Gastrocnemius medialis (tissue), 4 donors: ENCODE results near the gene NFYA. TPM values are rescaled to one million over a fixed set of nuclear protein-coding genes. Genes with fewer than 3 reads are reported as not detected.

ENCODE experiments used
- ATAC-seq, 2 donors: fragments of 150-250 bp; one replicate each; pipeline ENCODE4 v1.9.1; 2016
- DNase-seq, 2 donors: peaks; one replicate each; pipeline ENCODE4 v3.0.0-alpha.2; 2019
- H3K27ac ChIP-seq, 4 donors: fragments of 200-600 bp; sonication (generic); 1 replicate in 1 of 4; 2 replicates in 3 of 4; pipeline ENCODE4 v1.5.1; 2016 to 2018; ENCODE audit warnings: mild to moderate bottlenecking in 2 of 4, moderate library complexity in 1 of 4
- H3K27me3 ChIP-seq, 3 donors: fragments of 200-600 bp; sonication (generic) in 2 of 3; 1 replicate in 1 of 3; 2 replicates in 2 of 3; pipeline versions ENCODE4 v1.5.1 to v1.6.0; 2016 to 2019; ENCODE audit warnings: mild to moderate bottlenecking in 1 of 3, moderate library complexity in 1 of 3
- H3K36me3 ChIP-seq, 2 donors: fragments of 200-600 bp; sonication (generic) in 1 of 2; one replicate each; pipeline ENCODE4 v1.5.1; 2017 to 2018
- H3K4me1 ChIP-seq, 2 donors: fragments of 200-600 bp; sonication (generic) in 1 of 2; one replicate each; pipeline ENCODE4 v1.5.1; 2016 to 2017; ENCODE audit warnings: mild to moderate bottlenecking in 2 of 2
- H3K4me3 ChIP-seq, 4 donors: fragments of 200-600 bp; sonication (generic) in 3 of 4; 1 replicate in 1 of 4; 2 replicates in 3 of 4; pipeline ENCODE4 v1.5.1; 2016 to 2019; ENCODE audit warnings: mild to moderate bottlenecking in 2 of 4
- H3K9me3 ChIP-seq, 3 donors: fragments of 200-600 bp; sonication (generic) in 2 of 3; 1 replicate in 1 of 3; 2 replicates in 2 of 3; pipeline ENCODE4 v1.5.1; 2016 to 2019
- POLR2A ChIP-seq, 2 donors: fragments of 450-650 bp; IDR thresholded peaks; one replicate each; pipeline ENCODE4 v1.6.1; 2017; ENCODE audit warnings: antibody characterized with exemption in 2 of 2, mild to moderate bottlenecking in 2 of 2, moderate library complexity in 2 of 2
- in situ Hi-C, 4 donors: fragments of 200-750 bp; cut with MboI; loops; one replicate each; pipeline versions ENCODE4 v1.15.0 to v1.8.0; 2017; ENCODE audit warnings: low sequenced_read_pairs in 4 of 4
- intact Hi-C: fragments of 100-400 bp; cut with DNase I; formaldehyde crosslinking; loops from one replicate; pipeline ENCODE4 v1.15.1; 2023; ENCODE audit warnings: low total_unique reads
- total RNA-seq, 4 donors: library from RNA; depleted of rRNA; stranded (reverse); fragments of >200 nt; gene quantifications; one replicate each; pipeline versions ENCODE4 v1.1.0 to v1.2.3, GENCODE V29; 2016
- TF ChIP-seq, protein P1 (sequence below), 5 experiments: fragments of 450-650 bp in 3 of 5; fragments of 200-600 bp in 2 of 5; sonication (generic) in 2 of 5; IDR thresholded peaks in 4 of 5; conservative IDR thresholded peaks in 1 of 5; 1 replicate in 4 of 5; 2 replicates in 1 of 5; pipeline ENCODE4 v1.5.1; 2016 to 2019; ENCODE audit warnings: antibody characterized with exemption in 5 of 5, mild to moderate bottlenecking in 3 of 5, moderate library complexity in 3 of 5

The NFYA gene
- total RNA-seq, 4 donors from 2014 or later, result 7.2 to 11.6 (median 9.7) TPM

GRCh38 chr6:41065550-41066026 lies 7.2 kb upstream of the NFYA start:
- H3K36me3 ChIP-seq, result peaks cover 0 to 45% of the 10 kb centered on the region in 2 donors
- no peaks in the 10 kb centered on the region for H3K9me3 ChIP-seq
- H3K27me3 ChIP-seq, result no peaks in the 10 kb centered on the region
- TF ChIP-seq, protein P1, sequence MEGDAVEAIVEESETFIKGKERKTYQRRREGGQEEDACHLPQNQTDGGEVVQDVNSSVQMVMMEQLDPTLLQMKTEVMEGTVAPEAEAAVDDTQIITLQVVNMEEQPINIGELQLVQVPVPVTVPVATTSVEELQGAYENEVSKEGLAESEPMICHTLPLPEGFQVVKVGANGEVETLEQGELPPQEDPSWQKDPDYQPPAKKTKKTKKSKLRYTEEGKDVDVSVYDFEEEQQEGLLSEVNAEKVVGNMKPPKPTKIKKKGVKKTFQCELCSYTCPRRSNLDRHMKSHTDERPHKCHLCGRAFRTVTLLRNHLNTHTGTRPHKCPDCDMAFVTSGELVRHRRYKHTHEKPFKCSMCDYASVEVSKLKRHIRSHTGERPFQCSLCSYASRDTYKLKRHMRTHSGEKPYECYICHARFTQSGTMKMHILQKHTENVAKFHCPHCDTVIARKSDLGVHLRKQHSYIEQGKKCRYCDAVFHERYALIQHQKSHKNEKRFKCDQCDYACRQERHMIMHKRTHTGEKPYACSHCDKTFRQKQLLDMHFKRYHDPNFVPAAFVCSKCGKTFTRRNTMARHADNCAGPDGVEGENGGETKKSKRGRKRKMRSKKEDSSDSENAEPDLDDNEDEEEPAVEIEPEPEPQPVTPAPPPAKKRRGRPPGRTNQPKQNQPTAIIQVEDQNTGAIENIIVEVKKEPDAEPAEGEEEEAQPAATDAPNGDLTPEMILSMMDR (IDR thresholded peaks at IDR 0.05 in 4 of 5, conservative IDR thresholded peaks at IDR 0.05 in 1 of 5), result no peak
- TF ChIP-seq POLR2A (IDR thresholded peaks at IDR 0.05), result no peak
- peak overlapping the region; percentile 96 to 99 (median 98) for H3K27ac ChIP-seq
- H3K4me1 ChIP-seq, result peaks cover 44 to 51% of the 10 kb centered on the region in 2 donors
- no peak for DNase-seq
- intact Hi-C loops, result loop anchor here (2.0 kb wide), 1 partner anchor 59 kb away; no protein-coding TSS in a partner anchor
- in situ Hi-C loops, result loop anchor here in 2 of 4 donors (5.0 kb wide), 1 partner anchor 38 kb away; no protein-coding TSS in a partner anchor
- no peak for ATAC-seq
- no peak overlapping the region for H3K4me3 ChIP-seq

- peaks cover 36 to 48% of the 10 kb centered on the region in 2 donors for H3K4me1 ChIP-seq
- TF ChIP-seq, protein P1 (IDR thresholded peaks at IDR 0.05 in 4 of 5, conservative IDR thresholded peaks at IDR 0.05 in 1 of 5), result peak; percentile 83 to 86 (median 86)
- TF ChIP-seq POLR2A (IDR thresholded peaks at IDR 0.05), result no peak
- peak overlapping the region; percentile 96 to 99 (median 98) for H3K27ac ChIP-seq
- intact Hi-C loops (loop anchor here (2.0 kb wide), 1 partner anchor 60 kb away; no protein-coding TSS in a partner anchor), in situ Hi-C loops (loop anchor here in 2 of 4 donors (5.0 kb wide), 1 partner anchor 40 kb away; no protein-coding TSS in a partner anchor)
- peaks cover 0 to 41% of the 10 kb centered on the region in 2 donors for H3K36me3 ChIP-seq
- H3K27me3 ChIP-seq, result no peaks in the 10 kb centered on the region
- DNase-seq, result peak; percentile 52 to 72
- no peaks in the 10 kb centered on the region for H3K9me3 ChIP-seq
- ATAC-seq, result no peak
- H3K4me3 ChIP-seq, result no peak overlapping the region
Observed at GRCh38 chr6:41066867-41067304, 5.9 kb upstream of the NFYA start.

- intact Hi-C loops, result loop anchor here (5.0 to 10.0 kb wide), 4 partner anchors 169 to 1139 kb away; partner anchors contain the start of genes MOCS1, PRICKLE4 and TOMM6
- peaks cover 36 to 39% of the 10 kb centered on the region in 2 donors for H3K4me1 ChIP-seq
- no peaks in the 10 kb centered on the region for H3K27me3 ChIP-seq
- H3K27ac ChIP-seq, result peak overlapping the region; percentile 97 to 99 (median 98)
- peak overlapping the region; percentile 73 to 85 (median 77) for H3K4me3 ChIP-seq
- TF ChIP-seq POLR2A (IDR thresholded peaks at IDR 0.05), result no peak
- TF ChIP-seq, protein P1 (IDR thresholded peaks at IDR 0.05 in 4 of 5, conservative IDR thresholded peaks at IDR 0.05 in 1 of 5), result no peak
- no peak for ATAC-seq
- no peaks in the 10 kb centered on the region for H3K9me3 ChIP-seq
- DNase-seq, result no peak
- in situ Hi-C loops, result no loop called here
- H3K36me3 ChIP-seq, result peaks cover 0 to 6% of the 10 kb centered on the region in 2 donors
Observed at GRCh38 chr6:41071501-41071922, 1.3 kb upstream of the NFYA start.

DNA sequence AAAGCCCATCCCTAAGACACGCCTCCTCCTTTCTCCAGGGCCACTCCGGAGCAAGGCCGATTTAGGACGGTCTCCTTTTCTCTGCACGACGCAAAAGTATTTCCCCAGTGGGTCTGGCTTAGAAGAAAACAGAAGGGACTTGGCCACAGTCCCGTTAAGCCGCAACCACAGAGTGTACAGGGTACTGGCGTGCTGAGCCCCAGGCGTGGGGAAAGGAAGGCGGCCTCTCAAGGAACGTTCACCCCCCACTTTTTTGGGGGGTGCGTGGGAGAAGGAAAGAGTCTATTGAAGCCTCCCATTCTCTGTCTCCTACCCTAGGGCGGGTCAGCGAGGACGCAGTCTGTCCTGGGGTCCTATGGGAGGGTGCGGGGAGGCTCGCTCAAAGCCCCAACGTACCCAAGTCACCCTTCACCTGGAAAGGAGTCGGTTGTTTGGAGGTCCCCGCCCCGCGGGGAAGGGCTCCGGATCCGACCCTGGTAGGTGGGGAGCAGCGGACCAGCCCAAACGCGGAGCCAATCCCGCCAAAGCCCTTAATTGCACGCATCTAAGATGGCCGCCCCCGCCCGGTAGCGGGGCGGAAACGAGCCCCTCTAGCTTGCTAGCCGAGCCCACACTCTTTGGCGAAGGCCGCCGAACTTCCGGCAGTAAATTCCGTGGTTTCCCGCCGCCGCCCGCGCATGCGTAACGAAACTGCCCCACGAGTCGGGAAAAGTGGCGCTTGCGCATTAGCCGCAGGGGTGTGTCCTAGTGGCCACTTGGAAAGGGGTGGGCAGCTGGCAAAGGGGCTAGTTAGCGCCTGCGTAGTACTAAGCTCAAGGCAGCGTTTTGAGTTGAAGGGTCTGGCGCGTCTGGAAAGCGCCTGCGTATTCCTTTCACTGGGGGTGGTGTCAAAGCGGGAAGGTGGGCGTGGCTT lies 595 bp upstream of the NFYA start, which contains the start of gene OARD1:
Gene OARD1 (minus strand): TSS at position 434 of the 913 bp plus-strand sequence. CDS start 722 bp downstream, outside the sequence.
- H3K27me3 ChIP-seq, result no peaks in the 10 kb centered on the region
- DNase-seq (peak; percentile 99), ATAC-seq (peak; percentile 66 to 67)
- intact Hi-C loops, result loop anchor here (2.0 to 10.0 kb wide), 5 partner anchors 19 to 1140 kb away; partner anchors contain the start of genes APOBEC2, MOCS1, PRICKLE4 and TOMM6
- H3K4me3 ChIP-seq, result peak within 1 kb of the TSS; percentile 75 to 93 (median 82)
- in situ Hi-C loops, result no loop called here
- H3K36me3 ChIP-seq, result peaks cover 0 to 6% of the 10 kb centered on the region in 2 donors
- H3K27ac ChIP-seq, result peak within 1 kb of the TSS; percentile 97 to 99 (median 98)
- H3K4me1 ChIP-seq, result peaks cover 34 to 44% of the 10 kb centered on the region in 2 donors
- H3K9me3 ChIP-seq, result no peaks in the 10 kb centered on the region
- TF ChIP-seq POLR2A (IDR thresholded peaks at IDR 0.05), result peak; percentile 72 to 82
- TF ChIP-seq, protein P1 (IDR thresholded peaks at IDR 0.05 in 4 of 5, conservative IDR thresholded peaks at IDR 0.05 in 1 of 5), result peak in 2 of 5 experiments; percentile 11 to 24
